GM19351 (cell line): ENCODE measurements around the gene CAPN15.
A peak's percentile ranks its signal among the peaks of the same experiment; 100 is the strongest.
"Not testable (repeated sequence)": the region's sequence is repeated elsewhere in the genome, so short reads cannot be mapped to it uniquely, and the experiment has no call there.

Source experiments
- ATAC-seq: cut with Tn5 transposase; IDR thresholded peaks from one replicate; pipeline ENCODE4 v1.9.1; 2021; ENCODE audit warnings: mild to moderate bottlenecking, moderate library complexity; ENCODE audit not compliant: unreplicated experiment

The CAPN15 gene

GRCh38 chr16:588889-589657, 61.6 kb downstream of the CAPN15 start:
- ATAC-seq, result peak; percentile 66

DNA sequence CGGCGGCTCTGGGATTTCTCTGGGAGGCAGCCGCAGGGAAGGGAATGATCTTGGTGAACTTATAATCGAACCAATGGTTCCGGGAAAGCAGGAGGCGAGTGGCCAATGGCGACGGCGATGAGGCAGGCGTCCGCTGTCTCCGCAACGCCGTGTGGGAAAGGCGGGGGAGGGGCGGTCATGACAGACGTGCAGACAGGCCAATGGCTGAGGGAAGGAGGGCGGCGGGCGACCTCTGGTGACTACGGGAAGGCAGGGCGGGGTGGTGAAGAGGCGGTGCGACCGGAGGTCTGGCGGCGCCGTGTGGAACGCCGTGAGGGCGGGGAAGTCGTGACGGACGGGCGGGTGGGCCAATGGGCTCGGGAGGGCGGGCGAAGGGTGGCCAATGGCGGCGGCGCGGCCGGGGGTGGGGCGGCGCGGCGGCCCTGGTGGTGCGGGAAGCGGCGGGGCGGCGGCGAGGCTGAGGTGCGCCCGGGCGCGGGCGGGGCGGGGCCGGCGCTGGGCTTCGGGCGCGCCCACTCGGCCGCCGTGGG, 62.2 kb downstream of the CAPN15 start, which contains the start of gene RAB40C:
TSS of gene RAB40C (plus strand) at position 409 of the 530 bp plus-strand sequence. CDS start 226 bp downstream, outside the sequence.
- peak; percentile 76 for ATAC-seq

DNA sequence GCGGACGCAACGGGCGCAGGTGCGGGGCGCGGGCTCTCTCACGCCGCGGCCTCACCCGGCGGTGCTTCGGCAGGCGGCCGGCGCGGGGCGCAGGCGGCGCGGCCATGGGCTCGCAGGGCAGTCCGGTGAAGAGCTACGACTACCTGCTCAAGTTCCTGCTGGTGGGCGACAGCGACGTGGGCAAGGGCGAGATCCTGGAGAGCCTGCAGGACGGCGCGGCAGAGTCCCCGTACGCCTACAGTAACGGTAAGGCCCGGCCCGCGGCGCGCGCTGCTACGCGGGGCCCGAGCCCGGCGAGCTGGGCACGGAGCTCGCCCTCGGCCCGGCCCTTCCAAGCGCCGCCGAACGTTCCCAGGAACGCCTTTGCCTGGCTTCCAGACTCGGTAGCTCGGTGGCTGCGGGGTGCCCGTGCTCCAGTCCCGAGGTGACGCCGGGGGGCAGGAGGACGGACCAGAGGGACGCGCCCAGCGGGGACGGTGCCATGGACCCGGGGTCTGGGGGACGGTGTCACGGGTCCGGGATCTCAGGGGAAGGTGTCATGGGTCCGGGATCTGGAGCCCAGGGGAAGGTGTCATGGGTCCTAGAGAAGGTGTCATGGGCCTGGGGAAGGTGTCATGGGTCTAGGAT, 62.8 kb downstream of the CAPN15 start:
- ATAC-seq, result no peak

DNA sequence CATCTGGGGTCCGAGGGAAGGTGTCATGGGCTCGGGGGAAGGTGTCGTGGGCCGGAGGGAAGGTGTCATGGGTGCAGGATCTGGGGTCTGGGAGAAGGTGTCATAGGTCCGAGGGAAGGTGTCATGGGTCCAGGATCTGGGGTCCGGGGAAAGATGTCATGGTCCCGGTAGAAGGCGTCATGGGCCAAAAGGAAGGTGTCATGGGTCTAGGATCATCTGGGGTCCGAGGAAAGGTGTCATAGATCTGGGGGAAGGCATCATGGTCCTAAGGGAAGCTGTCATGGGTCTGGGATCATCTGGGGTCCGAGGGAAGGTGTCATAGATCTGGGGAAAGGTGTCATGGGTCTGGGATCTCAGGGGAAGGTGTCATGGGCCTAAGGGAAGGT, 63.3 kb downstream of the CAPN15 start:
- no peak for ATAC-seq

DNA sequence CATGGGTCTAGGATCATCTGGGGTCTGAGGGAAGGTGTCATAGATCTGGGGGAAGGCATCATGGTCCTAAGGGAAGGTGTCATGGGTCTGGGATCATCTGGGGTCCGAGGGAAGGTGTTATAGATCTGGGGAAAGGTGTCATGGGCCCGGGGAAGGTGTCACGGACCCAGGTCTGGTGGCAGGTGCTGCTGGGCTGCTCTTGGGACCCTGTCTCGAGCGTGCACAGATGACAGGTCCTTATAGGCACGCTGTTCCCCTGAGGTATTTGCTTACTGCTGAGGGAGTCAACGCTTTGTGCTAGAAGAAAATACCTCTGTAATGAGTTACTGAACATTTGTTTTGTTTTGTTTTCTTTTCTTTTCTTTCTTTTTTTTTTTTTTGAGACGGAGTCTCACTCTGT, 63.7 kb downstream of the CAPN15 start:
- ATAC-seq, result no peak

DNA sequence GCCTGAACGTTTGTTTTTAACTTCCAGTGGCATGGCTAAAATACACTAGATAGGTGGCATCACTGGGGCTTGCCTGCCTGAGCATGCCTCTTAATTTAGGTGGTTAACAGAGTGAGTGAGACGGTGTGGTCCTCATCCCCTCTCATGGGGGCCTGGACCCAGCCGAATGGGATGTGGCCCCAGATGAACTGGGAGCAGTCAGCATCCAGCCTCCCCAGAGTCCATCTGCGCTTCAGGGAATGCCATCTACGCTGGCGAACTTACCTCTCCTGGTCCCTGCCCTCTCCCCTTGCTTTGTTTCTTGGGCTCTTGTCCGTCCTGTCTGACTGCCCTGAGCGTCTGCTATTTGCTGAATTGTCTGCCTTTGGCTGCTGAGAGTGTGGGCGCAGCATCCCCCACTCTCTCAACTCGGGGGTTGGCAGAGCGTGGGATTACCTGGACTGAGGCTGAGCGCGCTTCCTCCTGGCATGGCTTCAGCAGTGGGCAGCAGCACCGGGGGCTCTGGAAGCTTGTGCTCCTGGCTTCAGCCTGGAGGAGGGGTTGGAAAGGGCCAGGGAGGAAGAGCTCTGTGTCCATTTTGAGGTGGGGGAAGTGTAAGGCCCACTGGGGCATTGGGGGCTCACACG, 64.5 kb downstream of the CAPN15 start:
- ATAC-seq, result no peak

DNA sequence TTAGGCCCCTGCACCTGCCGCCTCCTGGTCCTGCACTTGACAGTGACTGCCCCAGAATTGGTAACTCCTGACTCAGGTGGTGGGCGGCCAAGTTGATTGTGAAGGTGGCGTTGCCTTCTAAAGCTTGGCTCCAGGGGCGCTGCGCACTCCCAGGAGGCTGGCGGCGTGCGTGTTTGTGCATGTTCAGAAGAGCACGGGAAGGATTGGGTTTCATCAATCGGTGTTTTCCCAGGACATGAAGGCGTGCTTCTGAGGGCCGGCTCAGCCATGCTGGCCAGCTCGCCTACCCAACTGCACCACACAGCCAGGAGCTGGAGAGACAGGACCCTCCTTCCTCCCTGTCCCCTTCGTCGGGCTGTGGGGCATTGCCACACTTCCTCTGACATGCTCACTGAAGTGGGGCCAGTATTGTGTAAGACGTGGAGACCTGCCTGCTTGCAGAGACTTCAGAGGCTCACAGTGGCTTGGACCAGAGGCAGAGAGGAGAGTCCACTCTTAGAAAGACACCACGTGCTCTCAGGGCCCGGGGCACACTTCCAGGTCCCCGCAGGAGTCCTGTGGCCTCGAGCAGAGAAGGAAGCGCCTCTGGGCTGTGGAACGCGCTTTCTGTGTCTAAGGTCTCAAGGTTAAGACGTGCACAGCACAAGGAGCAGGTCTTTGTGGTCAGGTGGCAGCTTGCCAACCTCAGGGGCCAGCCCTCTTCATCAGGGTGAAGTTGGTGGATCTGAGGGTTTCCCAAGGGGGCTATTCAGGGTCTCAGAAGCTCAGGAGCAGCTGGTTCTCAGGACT, 65.2 kb downstream of the CAPN15 start:
- no peak for ATAC-seq

- ATAC-seq, result no peak
Measured at GRCh38 chr16:593406-593805, 65.9 kb downstream of the CAPN15 start.

DNA sequence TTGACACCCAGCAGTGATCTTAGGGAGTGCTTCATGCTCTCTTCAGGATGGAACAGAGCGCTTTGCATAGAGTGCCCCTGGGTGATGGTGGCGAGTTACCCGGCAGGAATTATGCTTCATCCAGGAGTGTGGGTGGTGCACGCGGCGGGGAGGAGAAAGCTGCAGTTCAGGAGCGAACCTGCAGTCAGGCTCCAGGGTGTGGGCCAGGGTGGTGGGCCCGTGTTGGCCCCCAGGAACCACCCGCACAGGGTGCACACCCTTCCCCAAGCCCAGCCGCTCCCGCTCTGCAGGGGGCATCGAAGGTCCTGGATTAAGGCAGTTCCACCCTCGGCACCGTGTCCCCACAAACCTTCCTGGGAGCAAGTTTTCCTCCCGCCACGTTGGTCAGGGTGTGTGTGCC, 66.3 kb downstream of the CAPN15 start:
- no peak for ATAC-seq

- ATAC-seq, result no peak
Measured at GRCh38 chr16:595094-595528, 67.6 kb downstream of the CAPN15 start.

- no peak for ATAC-seq
Measured at GRCh38 chr16:595942-596735, 68.6 kb downstream of the CAPN15 start.

GRCh38 chr16:596736-597060, 69.2 kb downstream of the CAPN15 start:
- no peak for ATAC-seq

GRCh38 chr16:597655-598054, 70.1 kb downstream of the CAPN15 start:
- ATAC-seq, result not testable (repeated sequence)

DNA sequence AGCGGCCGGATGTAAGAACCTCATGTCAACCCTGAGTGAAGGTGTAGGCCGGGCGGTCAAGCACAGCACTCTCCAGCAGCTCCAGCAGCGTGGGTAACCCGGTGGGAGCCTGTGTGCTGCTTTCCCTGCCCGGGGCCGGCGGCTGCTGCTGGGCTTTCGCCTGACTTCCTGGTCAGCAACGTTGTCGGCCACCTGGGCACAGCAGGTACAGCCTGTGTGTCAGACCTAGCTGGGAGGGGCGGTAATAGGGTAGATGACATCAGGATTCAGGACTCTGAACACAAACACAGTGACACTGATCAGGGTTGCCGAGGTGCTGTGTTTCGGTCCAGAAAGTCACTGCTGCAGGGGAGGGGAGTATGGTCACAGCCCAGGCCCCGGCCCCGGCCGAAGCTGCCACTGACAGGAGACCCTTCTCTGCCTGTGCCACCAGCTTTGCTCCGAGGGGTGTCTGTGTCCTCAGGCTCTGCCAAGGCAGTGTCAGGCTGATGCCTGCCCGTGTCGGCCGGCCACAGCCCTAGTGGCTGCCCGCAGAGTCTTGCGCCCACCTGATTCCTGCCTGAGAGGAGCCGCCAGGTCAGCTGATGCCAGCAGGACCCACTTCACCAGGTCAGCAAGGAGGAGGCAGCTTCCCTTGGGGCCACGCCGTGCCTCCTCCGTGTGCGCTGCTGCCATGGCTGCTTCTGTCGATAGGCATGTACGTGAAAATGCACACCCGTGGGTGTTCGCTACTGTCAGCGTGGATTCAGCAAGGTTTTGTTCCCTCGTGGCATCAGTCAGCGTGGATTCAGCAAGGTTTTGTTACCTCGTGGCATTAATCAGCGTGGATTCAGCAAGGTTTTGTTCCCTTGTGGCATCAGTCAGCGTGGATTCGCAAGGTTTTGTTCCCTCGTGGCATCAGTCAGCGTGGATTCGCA, 71.6 kb downstream of the CAPN15 start:
- no peak for ATAC-seq

DNA sequence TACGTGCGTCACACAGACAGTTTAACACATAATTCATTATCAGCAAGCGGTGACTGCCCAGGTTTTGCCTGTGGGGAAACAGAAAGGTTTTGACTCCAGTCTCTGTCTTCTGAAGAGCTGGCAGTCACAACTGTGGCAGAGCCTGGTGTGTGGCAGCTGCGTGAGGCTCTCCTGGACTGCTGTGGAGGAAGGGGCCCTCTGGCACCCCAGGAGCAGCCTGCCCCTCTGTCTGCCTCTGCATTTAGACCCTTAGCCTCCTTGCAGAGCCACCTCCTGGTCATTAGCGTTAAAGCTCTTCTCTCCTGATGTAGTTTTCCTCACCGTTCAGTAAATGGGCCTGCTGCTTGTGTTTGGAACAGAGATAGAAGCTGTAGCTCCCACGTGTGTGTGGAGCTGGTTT, 73.3 kb downstream of the CAPN15 start:
- no peak for ATAC-seq

GRCh38 chr16:603933-604332, 76.4 kb downstream of the CAPN15 start:
- ATAC-seq, result no peak
